OCI-LY7 (cell line): Measurements from ENCODE around the gene STAP2. TPM values are rescaled to one million over a fixed set of nuclear protein-coding genes. Genes with fewer than 3 reads are reported as not detected.

ENCODE experiments used
- BruUV-seq: library from RNA; stranded (reverse); fragments of 400-500 nt; replicated peaks from 2 replicates; lab custom pipeline; 2021; lab: Mats Ljungman, UMichigan
- CTCF ChIA-PET: fragments of 300-600 bp; sonication (Branson Sonifier 250); formaldehyde crosslinking; loops from one replicate; lab custom pipeline; 2022; ENCODE audit warnings: antibody characterized with exemption; ENCODE audit not compliant: unreplicated experiment; lab: Charles Lee
- POLR2A ChIA-PET: fragments of 300-600 bp; sonication (Branson Sonifier 250); formaldehyde crosslinking; loops from one replicate; lab custom pipeline; 2022; ENCODE audit warnings: antibody characterized with exemption; lab: Charles Lee
- DNase-seq: peaks from one replicate; pipeline ENCODE4 v3.0.0-alpha.2; 2015; ENCODE audit warnings: low spot score
- H2AFZ ChIP-seq: fragments of 200-600 bp; sonication (generic), shearing (Covaris generic); 2 replicates; pipeline ENCODE4 v1.6.1; 2014; ENCODE audit warnings: mild to moderate bottlenecking, antibody characterized with exemption, low read length, moderate library complexity
- H3K27ac ChIP-seq: fragments of 200-600 bp; sonication (generic); 2 replicates; pipeline ENCODE4 v1.5.1; 2014; ENCODE audit warnings: mixed run types, low read depth, mild to moderate bottlenecking, moderate library complexity, low read length, inconsistent platforms; ENCODE audit not compliant: poor library complexity, severe bottlenecking
- H3K36me3 ChIP-seq: fragments of 200-600 bp; sonication (generic); 2 replicates; pipeline ENCODE4 v1.6.1; 2014; ENCODE audit warnings: mild to moderate bottlenecking, antibody characterized with exemption, low read length, moderate library complexity, mixed read lengths; ENCODE audit not compliant: insufficient read depth
- H3K4me1 ChIP-seq: fragments of 200-600 bp; sonication (generic); 2 replicates; pipeline ENCODE4 v1.5.1; 2014; ENCODE audit warnings: mild to moderate bottlenecking, low read length; ENCODE audit not compliant: insufficient read depth, poor library complexity, severe bottlenecking
- H3K4me2 ChIP-seq: fragments of 200-600 bp; sonication (generic); 2 replicates; pipeline ENCODE4 v1.6.1; 2014; ENCODE audit warnings: mild to moderate bottlenecking, low read length
- H3K4me3 ChIP-seq: fragments of 200-600 bp; sonication (generic); 2 replicates; pipeline ENCODE4 v1.5.1; 2014; ENCODE audit warnings: mild to moderate bottlenecking, low read depth, low read length; ENCODE audit not compliant: poor library complexity, severe bottlenecking
- H3K79me2 ChIP-seq: fragments of 200-600 bp; sonication (generic); 2 replicates; pipeline ENCODE4 v1.6.1; 2016; ENCODE audit warnings: low read depth, mild to moderate bottlenecking, low read length, moderate library complexity, mixed read lengths; ENCODE audit not compliant: insufficient read depth
- H3K9me2 ChIP-seq: fragments of 200-600 bp; sonication (generic); 2 replicates; pipeline ENCODE4 v1.6.1; 2016; ENCODE audit warnings: mild to moderate bottlenecking, low read length, mixed read lengths; ENCODE audit not compliant: insufficient read depth
- H3K9me3 ChIP-seq: fragments of 200-600 bp; sonication (generic); 2 replicates; pipeline ENCODE4 v1.6.1; 2014; ENCODE audit warnings: mild to moderate bottlenecking, mixed run types, low read length, mixed read lengths
- H4K20me1 ChIP-seq: fragments of 200-600 bp; sonication (generic); 2 replicates; pipeline ENCODE4 v1.6.1; 2014; ENCODE audit warnings: mild to moderate bottlenecking, antibody characterized with exemption, low read length, moderate library complexity, mixed read lengths; ENCODE audit not compliant: insufficient read depth
- CTCF ChIP-seq: fragments of 200-600 bp; sonication (generic); conservative IDR thresholded peaks from 2 replicates; pipeline ENCODE4 v1.5.1; 2014; ENCODE audit warnings: mild to moderate bottlenecking, antibody characterized with exemption, low read length, moderate library complexity, mixed read lengths
- EZH2phosphoT487 ChIP-seq: fragments of 200-600 bp; sonication (generic); IDR thresholded peaks from 2 replicates; pipeline ENCODE4 v1.6.1; 2018; ENCODE audit warnings: low read depth, borderline replicate concordance, mild to moderate bottlenecking, mixed run types, antibody characterized with exemption, low read length, moderate library complexity, mixed read lengths
- intact Hi-C: fragments of 100-400 bp; cut with micrococcal nuclease; formaldehyde crosslinking; loops from one replicate; pipeline ENCODE4 v1.10.0; 2022; ENCODE audit not compliant: unreplicated experiment
- total RNA-seq, 2 experiments: library from RNA; depleted of rRNA in 1 of 2; stranded (reverse); fragments of >200 nt in 1 of 2; shearing (Covaris generic) in 1 of 2; gene quantifications; 2 replicates each; pipeline ENCODE4 v1.2.3, GENCODE V29; 2014 to 2022

The STAP2 gene
- total RNA-seq, 2 experiments from 2014 or later = 1.2 to 1.3 TPM

GRCh38 chr19:4385291-4386040, 46.8 kb upstream of the STAP2 start:
- no peaks in the 10 kb centered on the region for H3K9me3 ChIP-seq
- H2AFZ ChIP-seq = no peak overlapping the region
- ChIA-PET CTCF (no interaction called here), POLR2A (interaction anchor here (1.1 kb wide), 1 partner anchor 17 kb away, joined by 3 read pairs; the partner anchor contains the start of gene CHAF1A)
- H4K20me1 ChIP-seq = peaks cover under 1% of the 10 kb centered on the region; the same call in 1 of the 2 replicates
- no peak overlapping the region for H3K4me3 ChIP-seq
- H3K9me2 ChIP-seq = no peaks in the 10 kb centered on the region
- no peak for DNase-seq
- peaks cover 5% of the 10 kb centered on the region; the same call in 1 of the 2 replicates for H3K79me2 ChIP-seq
- peaks cover 34% of the 10 kb centered on the region; the same call in 1 of the 2 replicates for H3K36me3 ChIP-seq
- no peak overlapping the region for H3K4me2 ChIP-seq
- no TSS peak for BruUV-seq
- TF ChIP-seq EZH2phosphoT487 (no peak), CTCF (no peak)
- no peak overlapping the region for H3K27ac ChIP-seq
- H3K4me1 ChIP-seq = peaks cover 9% of the 10 kb centered on the region
- intact Hi-C loops = no loop called here

- Histone ChIP-seq H3K9me2 (no peaks in the 10 kb centered on the region), H3K27ac (no peak overlapping the region), H3K4me3 (peak overlapping the region; percentile 47), H4K20me1 (peaks cover 26% of the 10 kb centered on the region), H2AFZ (no peak overlapping the region), H3K36me3 (peaks cover 13% of the 10 kb centered on the region; the same call in 1 of the 2 replicates), H3K9me3 (no peaks in the 10 kb centered on the region), H3K79me2 (peaks cover 12% of the 10 kb centered on the region; the same call in 1 of the 2 replicates), H3K4me1 (peaks cover 45% of the 10 kb centered on the region), H3K4me2 (peak overlapping the region; percentile 88)
- ChIA-PET CTCF (no interaction called here), POLR2A (no interaction called here)
- DNase-seq = peak; percentile 43
- TF ChIP-seq EZH2phosphoT487 (no peak), CTCF (no peak)
- BruUV-seq = no TSS peak
- intact Hi-C loops = no loop called here
Observed at GRCh38 chr19:4380254-4380727, 41.7 kb upstream of the STAP2 start.
